GM12874 (cell line): ENCODE data around the gene CCDC33.

Experiments
- CTCF ChIP-seq: IDR thresholded peaks from 2 replicates; pipeline ENCODE4 v1.5.1; 2011; ENCODE audit warnings: low read depth, mild to moderate bottlenecking, control low read depth, low read length, moderate library complexity; ENCODE audit not compliant: insufficient read depth

CCDC33 gene

GRCh38 chr15:74196175-74196574, 40.0 kb upstream of the CCDC33 start:
- TF ChIP-seq CTCF = no peak

- TF ChIP-seq CTCF = no peak
Observed at GRCh38 chr15:74197176-74197965, 38.8 kb upstream of the CCDC33 start.

- no peak for TF ChIP-seq CTCF
Observed at GRCh38 chr15:74199297-74199652, 36.9 kb upstream of the CCDC33 start.

- no peak for TF ChIP-seq CTCF
Observed at GRCh38 chr15:74200412-74200815, 35.7 kb upstream of the CCDC33 start.

- no peak for TF ChIP-seq CTCF
Observed at GRCh38 chr15:74200871-74201419, 35.2 kb upstream of the CCDC33 start.

- TF ChIP-seq CTCF = no peak
Observed at GRCh38 chr15:74201710-74202420, 34.3 kb upstream of the CCDC33 start.
